ENCODE results near the gene LTBP1. TPM values are rescaled to one million over a fixed set of nuclear protein-coding genes. Genes with fewer than 3 reads are reported as not detected.

LTBP1 gene
- total and polyA plus RNA-seq, 7 experiments from 2014 or later = 0.29 to 2.1 TPM; not detected in 5

GRCh38 chr2:33015421-33016142, 68.8 kb downstream of the LTBP1 start:
- no peaks in the 10 kb centered on the region for H3K36me3 Mint-ChIP-seq
- CTCF ChIA-PET = no interaction called here
- intact Hi-C loops (cut with micrococcal nuclease) = no loop called here
- DNase-seq (no peak), ATAC-seq (no peak)
- H3K4me3 Mint-ChIP-seq = no peak overlapping the region
- no peaks in the 10 kb centered on the region for H3K36me3 ChIP-seq (ENCODE audit: control insufficient read depth in 2 of 3, insufficient read depth in 3 of 3, low read length in 3 of 3)
- H3K4me1 Mint-ChIP-seq = no peaks in the 10 kb centered on the region
- peak overlapping the region in 1 of 9 donors; percentile 39 for H3K27ac Mint-ChIP-seq
- H3K9me3 Mint-ChIP-seq = peaks cover 0 to 1% (median 0%) of the 10 kb centered on the region in 11 donors
- no peaks in the 10 kb centered on the region for H3K9me3 ChIP-seq (ENCODE audit: control insufficient read depth in 2 of 3, low read length in 3 of 3)
- no peak overlapping the region for H3K4me3 ChIP-seq (ENCODE audit: low read length)
- no peak overlapping the region for H3K27ac ChIP-seq (ENCODE audit: low read depth, low read length)
- peaks cover 1 to 11% (median 10%) of the 10 kb centered on the region in 5 donors for H3K27me3 Mint-ChIP-seq
- H3K4me1 ChIP-seq (ENCODE audit: control insufficient read depth in 2 of 2, insufficient read depth in 2 of 2, low read length in 2 of 2) = no peaks in the 10 kb centered on the region
- POLR2A ChIA-PET = no interaction called here
- H3K27me3 ChIP-seq (ENCODE audit: control insufficient read depth in 2 of 2, insufficient read depth in 2 of 2, low read length in 2 of 2) = no peaks in the 10 kb centered on the region

- no peak overlapping the region for H3K27ac Mint-ChIP-seq
- Histone ChIP-seq H3K36me3 (ENCODE audit: control insufficient read depth in 2 of 3, insufficient read depth in 3 of 3, low read length in 3 of 3) (no peaks in the 10 kb centered on the region), H3K4me1 (ENCODE audit: control insufficient read depth in 2 of 2, insufficient read depth in 2 of 2, low read length in 2 of 2) (no peaks in the 10 kb centered on the region), H3K27me3 (ENCODE audit: control insufficient read depth in 2 of 2, insufficient read depth in 2 of 2, low read length in 2 of 2) (no peaks in the 10 kb centered on the region), H3K9me3 (ENCODE audit: control insufficient read depth in 2 of 3, low read length in 3 of 3) (no peaks in the 10 kb centered on the region), H3K27ac (ENCODE audit: low read depth, low read length) (no peak overlapping the region), H3K4me3 (ENCODE audit: low read length) (no peak overlapping the region)
- CTCF ChIA-PET = no interaction called here
- H3K9me3 Mint-ChIP-seq = peaks cover 0 to 1% (median 0%) of the 10 kb centered on the region in 11 donors
- no peak overlapping the region for H3K4me3 Mint-ChIP-seq
- no peak for ATAC-seq
- no peaks in the 10 kb centered on the region for H3K36me3 Mint-ChIP-seq
- POLR2A ChIA-PET = no interaction called here
- H3K27me3 Mint-ChIP-seq = peaks cover 24 to 33% (median 31%) of the 10 kb centered on the region in 5 donors
- H3K4me1 Mint-ChIP-seq = peaks cover 0 to 2% (median 0%) of the 10 kb centered on the region in 7 donors
- intact Hi-C loops (cut with micrococcal nuclease) = no loop called here
- DNase-seq = no peak
Measured at GRCh38 chr2:33018271-33018670, 71.5 kb downstream of the LTBP1 start.

GRCh38 chr2:33019796-33020195, 73.0 kb downstream of the LTBP1 start:
- Histone ChIP-seq H3K9me3 (ENCODE audit: control insufficient read depth in 2 of 3, low read length in 3 of 3) (no peaks in the 10 kb centered on the region), H3K27ac (ENCODE audit: low read depth, low read length) (no peak overlapping the region), H3K27me3 (ENCODE audit: control insufficient read depth in 2 of 2, insufficient read depth in 2 of 2, low read length in 2 of 2) (no peaks in the 10 kb centered on the region), H3K36me3 (ENCODE audit: control insufficient read depth in 2 of 3, insufficient read depth in 3 of 3, low read length in 3 of 3) (no peaks in the 10 kb centered on the region), H3K4me1 (ENCODE audit: control insufficient read depth in 2 of 2, insufficient read depth in 2 of 2, low read length in 2 of 2) (no peaks in the 10 kb centered on the region), H3K4me3 (ENCODE audit: low read length) (no peak overlapping the region)
- peaks cover 38 to 45% (median 40%) of the 10 kb centered on the region in 5 donors for H3K27me3 Mint-ChIP-seq
- ChIA-PET POLR2A (no interaction called here), CTCF (no interaction called here)
- H3K36me3 Mint-ChIP-seq = no peaks in the 10 kb centered on the region
- ATAC-seq (no peak), DNase-seq (no peak)
- intact Hi-C loops (cut with micrococcal nuclease) = no loop called here
- H3K4me3 Mint-ChIP-seq = no peak overlapping the region
- peaks cover 0 to 2% (median 0%) of the 10 kb centered on the region in 7 donors for H3K4me1 Mint-ChIP-seq
- peaks cover 0 to 9% (median 1%) of the 10 kb centered on the region in 11 donors for H3K9me3 Mint-ChIP-seq
- H3K27ac Mint-ChIP-seq = no peak overlapping the region

GRCh38 chr2:33020883-33021282, 74.1 kb downstream of the LTBP1 start:
- ChIA-PET POLR2A (no interaction called here), CTCF (interaction anchor here (0.7 kb wide), 1 partner anchor 47 kb away, joined by 7 read pairs; no protein-coding TSS in a partner anchor)
- H3K9me3 ChIP-seq (ENCODE audit: control insufficient read depth in 2 of 3, low read length in 3 of 3) = no peaks in the 10 kb centered on the region
- Mint-ChIP-seq H3K4me3 (no peak overlapping the region), H3K27ac (no peak overlapping the region), H3K36me3 (no peaks in the 10 kb centered on the region), H3K9me3 (peaks cover 0 to 9% (median 0%) of the 10 kb centered on the region in 11 donors), H3K4me1 (peaks cover 0 to 2% (median 0%) of the 10 kb centered on the region in 7 donors), H3K27me3 (peaks cover 38 to 46% (median 41%) of the 10 kb centered on the region in 5 donors)
- H3K27me3 ChIP-seq (ENCODE audit: control insufficient read depth in 2 of 2, insufficient read depth in 2 of 2, low read length in 2 of 2) = no peaks in the 10 kb centered on the region
- H3K36me3 ChIP-seq (ENCODE audit: control insufficient read depth in 2 of 3, insufficient read depth in 3 of 3, low read length in 3 of 3) = no peaks in the 10 kb centered on the region
- intact Hi-C loops (cut with micrococcal nuclease) = no loop called here
- ATAC-seq (no peak), DNase-seq (no peak)
- H3K4me1 ChIP-seq (ENCODE audit: control insufficient read depth in 2 of 2, insufficient read depth in 2 of 2, low read length in 2 of 2) = no peaks in the 10 kb centered on the region
- no peak overlapping the region for H3K4me3 ChIP-seq (ENCODE audit: low read length)
- no peak overlapping the region for H3K27ac ChIP-seq (ENCODE audit: low read depth, low read length)

- peaks cover 0 to 2% (median 0%) of the 10 kb centered on the region in 7 donors for H3K4me1 Mint-ChIP-seq
- H3K27me3 ChIP-seq (ENCODE audit: control insufficient read depth in 2 of 2, insufficient read depth in 2 of 2, low read length in 2 of 2) = no peaks in the 10 kb centered on the region
- no peaks in the 10 kb centered on the region for H3K4me1 ChIP-seq (ENCODE audit: control insufficient read depth in 2 of 2, insufficient read depth in 2 of 2, low read length in 2 of 2)
- no peaks in the 10 kb centered on the region for H3K36me3 ChIP-seq (ENCODE audit: control insufficient read depth in 2 of 3, insufficient read depth in 3 of 3, low read length in 3 of 3)
- no peak overlapping the region for H3K4me3 Mint-ChIP-seq
- H3K9me3 Mint-ChIP-seq = peaks cover 0 to 9% (median 0%) of the 10 kb centered on the region in 11 donors
- ChIA-PET POLR2A (no interaction called here), CTCF (interaction anchor here (0.7 kb wide), 1 partner anchor 46 kb away, joined by 7 read pairs; no protein-coding TSS in a partner anchor)
- H3K36me3 Mint-ChIP-seq = no peaks in the 10 kb centered on the region
- no peak overlapping the region for H3K27ac ChIP-seq (ENCODE audit: low read depth, low read length)
- H3K27ac Mint-ChIP-seq = no peak overlapping the region
- ATAC-seq (no peak), DNase-seq (no peak)
- H3K4me3 ChIP-seq (ENCODE audit: low read length) = no peak overlapping the region
- peaks cover 38 to 46% (median 41%) of the 10 kb centered on the region in 5 donors for H3K27me3 Mint-ChIP-seq
- H3K9me3 ChIP-seq (ENCODE audit: control insufficient read depth in 2 of 3, low read length in 3 of 3) = no peaks in the 10 kb centered on the region
- intact Hi-C loops (cut with micrococcal nuclease) = no loop called here
Measured at GRCh38 chr2:33021542-33022227, 74.9 kb downstream of the LTBP1 start.

GRCh38 chr2:33022395-33022985, 75.7 kb downstream of the LTBP1 start:
- H3K36me3 Mint-ChIP-seq = no peaks in the 10 kb centered on the region
- Histone ChIP-seq H3K4me3 (ENCODE audit: low read length) (no peak overlapping the region), H3K27me3 (ENCODE audit: control insufficient read depth in 2 of 2, insufficient read depth in 2 of 2, low read length in 2 of 2) (no peaks in the 10 kb centered on the region), H3K4me1 (ENCODE audit: control insufficient read depth in 2 of 2, insufficient read depth in 2 of 2, low read length in 2 of 2) (no peaks in the 10 kb centered on the region), H3K9me3 (ENCODE audit: control insufficient read depth in 2 of 3, low read length in 3 of 3) (no peaks in the 10 kb centered on the region), H3K27ac (ENCODE audit: low read depth, low read length) (no peak overlapping the region), H3K36me3 (ENCODE audit: control insufficient read depth in 2 of 3, insufficient read depth in 3 of 3, low read length in 3 of 3) (no peaks in the 10 kb centered on the region)
- ChIA-PET POLR2A (no interaction called here), CTCF (no interaction called here)
- DNase-seq (no peak), ATAC-seq (no peak)
- intact Hi-C loops (cut with micrococcal nuclease) = no loop called here
- H3K9me3 Mint-ChIP-seq = peaks cover 0 to 9% (median 0%) of the 10 kb centered on the region in 11 donors
- no peak overlapping the region for H3K4me3 Mint-ChIP-seq
- H3K27ac Mint-ChIP-seq = no peak overlapping the region
- H3K27me3 Mint-ChIP-seq = peaks cover 38 to 47% (median 44%) of the 10 kb centered on the region in 5 donors
- peaks cover 0 to 2% (median 0%) of the 10 kb centered on the region in 7 donors for H3K4me1 Mint-ChIP-seq

Measured in naive thymus-derived CD4-positive, alpha-beta T cell (primary cell).